Progenitor cell of endocrine pancreas (in vitro differentiated cells): ENCODE measurements around the gene ZNF682. TPM values are rescaled to one million over a fixed set of nuclear protein-coding genes. Genes with fewer than 3 reads are reported as not detected.
A peak's percentile ranks its signal among the peaks of the same experiment; 100 is the strongest.
"Not testable (repeated sequence)": the region's sequence is repeated elsewhere in the genome, so short reads cannot be mapped to it uniquely, and the experiment has no call there.

ENCODE experiments used
- DNase-seq: peaks from one replicate; pipeline ENCODE4 v3.0.0; 2021; ENCODE audit warnings: low spot score; ENCODE audit not compliant: unreplicated experiment
- H3K27ac Mint-ChIP-seq: 2 replicates; pipeline ENCODE4 v1.8.0; 2021; ENCODE audit warnings: mild to moderate bottlenecking, moderate library complexity, mixed read lengths
- H3K27me3 Mint-ChIP-seq: 2 replicates; pipeline ENCODE4 v1.8.0; 2021; ENCODE audit warnings: mixed read lengths
- H3K36me3 Mint-ChIP-seq: 2 replicates; pipeline ENCODE4 v1.8.0; 2022; ENCODE audit warnings: mixed read lengths; ENCODE audit not compliant: insufficient read depth
- H3K4me1 Mint-ChIP-seq: 2 replicates; pipeline ENCODE4 v1.8.0; 2021; ENCODE audit warnings: low read depth, mixed read lengths
- H3K4me3 Mint-ChIP-seq: 2 replicates; pipeline ENCODE4 v1.8.0; 2021; ENCODE audit warnings: low read depth, mild to moderate bottlenecking, moderate library complexity, mixed read lengths
- H3K9me3 Mint-ChIP-seq: 2 replicates; pipeline ENCODE4 v1.8.0; 2021; ENCODE audit warnings: low read depth, mixed read lengths
- CTCF ChIP-seq: fragments of 200-600 bp; sonication (generic); IDR thresholded peaks from one replicate; pipeline ENCODE4 v1.5.0; 2021; ENCODE audit warnings: antibody characterized with exemption, mild to moderate bottlenecking; ENCODE audit not compliant: unreplicated experiment
- total RNA-seq: library from RNA; stranded (reverse); gene quantifications from 2 replicates; pipeline ENCODE4 v1.2.1, GENCODE V29; 2021

The ZNF682 gene
- total RNA-seq, 1 donor from 2014 or later = 20.5 TPM

DNA sequence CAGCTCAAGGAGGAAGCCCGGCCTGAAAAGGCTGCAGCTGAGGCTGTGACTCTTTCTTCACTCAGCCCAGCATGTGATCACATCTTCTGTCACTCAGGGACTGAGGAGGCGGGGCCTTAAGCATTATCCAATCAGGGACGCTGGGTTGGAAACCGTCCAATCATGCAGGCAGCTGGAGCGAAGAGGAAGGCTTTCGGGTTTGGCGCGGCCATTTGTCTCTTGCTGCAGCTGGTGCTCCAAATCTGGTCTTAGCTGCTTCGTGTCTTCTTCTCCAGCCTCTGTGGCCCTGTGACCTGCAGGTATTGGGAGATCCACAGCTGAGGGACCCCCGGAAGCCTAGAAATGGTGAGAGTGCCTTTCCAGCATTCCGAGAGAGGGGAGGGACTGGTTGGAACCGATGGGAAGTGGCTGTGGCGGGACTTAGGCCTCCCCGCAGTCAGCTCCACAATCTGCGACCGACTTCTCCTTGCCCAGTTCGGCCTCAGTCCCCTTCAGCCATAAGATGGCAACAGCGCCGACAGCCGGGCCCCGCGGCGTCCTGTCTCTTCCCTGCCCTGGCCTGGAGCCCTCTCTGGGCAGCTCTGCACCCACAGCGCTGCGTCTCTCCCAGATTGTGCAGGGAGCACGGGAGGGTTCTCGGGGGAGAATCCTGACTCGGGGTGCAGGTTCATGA is 38.6 kb upstream of the ZNF682 start, which contains the start of gene ZNF90:
Gene ZNF90 (plus strand): TSS at position 210 of the 673 bp plus-strand sequence. CDS start 133 bp downstream, at position 343.
- H3K36me3 Mint-ChIP-seq = no peaks in the 10 kb centered on the region
- H3K4me3 Mint-ChIP-seq = peak within 1 kb of the TSS; percentile 95
- no peaks in the 10 kb centered on the region for H3K27me3 Mint-ChIP-seq
- TF ChIP-seq CTCF = peak; percentile 21
- H3K4me1 Mint-ChIP-seq = peaks cover 38% of the 10 kb centered on the region
- H3K27ac Mint-ChIP-seq = peak within 1 kb of the TSS; percentile 98
- no peaks in the 10 kb centered on the region for H3K9me3 Mint-ChIP-seq
- peak; percentile 81 for DNase-seq

- Mint-ChIP-seq H3K9me3 (peaks cover 21% of the 10 kb centered on the region), H3K27me3 (no peaks in the 10 kb centered on the region), H3K4me3 (no peak overlapping the region), H3K27ac (no peak overlapping the region), H3K36me3 (peaks cover 15% of the 10 kb centered on the region), H3K4me1 (peaks cover 12% of the 10 kb centered on the region)
- no peak for DNase-seq
- no peak for TF ChIP-seq CTCF
Measured at GRCh38 chr19:20072936-20073335, 33.6 kb upstream of the ZNF682 start.

- H3K36me3 Mint-ChIP-seq = peaks cover 15% of the 10 kb centered on the region
- peaks cover 21% of the 10 kb centered on the region for H3K9me3 Mint-ChIP-seq
- H3K27ac Mint-ChIP-seq = peak overlapping the region; percentile 8
- H3K4me1 Mint-ChIP-seq = peaks cover 26% of the 10 kb centered on the region
- H3K4me3 Mint-ChIP-seq = no peak overlapping the region
- DNase-seq = no peak
- no peak for TF ChIP-seq CTCF
- no peaks in the 10 kb centered on the region for H3K27me3 Mint-ChIP-seq
Measured at GRCh38 chr19:20070691-20071090, 31.4 kb upstream of the ZNF682 start.

GRCh38 chr19:20068559-20068958 is 29.3 kb upstream of the ZNF682 start:
- peaks cover 21% of the 10 kb centered on the region for H3K9me3 Mint-ChIP-seq
- not testable (repeated sequence) for DNase-seq, H3K27me3 Mint-ChIP-seq
- H3K27ac Mint-ChIP-seq = peak overlapping the region; percentile 88
- H3K4me3 Mint-ChIP-seq = peak overlapping the region; percentile 64
- peaks cover 26% of the 10 kb centered on the region for H3K4me1 Mint-ChIP-seq
- peaks cover 18% of the 10 kb centered on the region for H3K36me3 Mint-ChIP-seq

- Mint-ChIP-seq H3K27me3 (no peaks in the 10 kb centered on the region), H3K27ac (peak overlapping the region; percentile 88), H3K4me1 (peaks cover 26% of the 10 kb centered on the region), H3K4me3 (peak overlapping the region; percentile 64), H3K36me3 (peaks cover 18% of the 10 kb centered on the region), H3K9me3 (peaks cover 21% of the 10 kb centered on the region)
- DNase-seq = no peak
- no peak for TF ChIP-seq CTCF
Measured at GRCh38 chr19:20067943-20068342, 28.6 kb upstream of the ZNF682 start.

GRCh38 chr19:20066861-20067260 is 27.6 kb upstream of the ZNF682 start:
- Mint-ChIP-seq H3K9me3 (peaks cover 19% of the 10 kb centered on the region), H3K27me3 (no peaks in the 10 kb centered on the region), H3K27ac (peak overlapping the region; percentile 85), H3K36me3 (peaks cover 17% of the 10 kb centered on the region), H3K4me3 (no peak overlapping the region), H3K4me1 (peaks cover 26% of the 10 kb centered on the region)
- no peak for TF ChIP-seq CTCF
- DNase-seq = no peak
